ENCODE measurements around the gene NAP1L5. TPM values are rescaled to one million over a fixed set of nuclear protein-coding genes. Genes with fewer than 3 reads are reported as not detected.

Gene NAP1L5
- total and polyA plus RNA-seq, 2 experiments from 2014 or later: 2.0 to 2.4 TPM

- no peak for TF ChIP-seq REST (IDR thresholded peaks at IDR 0.05; ENCODE audit: unreplicated experiment)
- no peak for TF ChIP-seq POLR2AphosphoS5 (IDR thresholded peaks at IDR 0.05; ENCODE audit: low read depth)
- no peak for TF ChIP-seq EZH2 (IDR thresholded peaks at IDR 0.05; ENCODE audit: low read depth, unreplicated experiment)
Measured at GRCh38 chr4:88690355-88690754, 7.3 kb downstream of the NAP1L5 start (continued).

GRCh38 chr4:88681209-88681608 is 16.4 kb downstream of the NAP1L5 start:
- TF ChIP-seq CREB1 (CRISPR knock-in tag; IDR thresholded peaks at IDR 0.05; ENCODE audit: low read depth) (no peak), STAT1 (IDR thresholded peaks at IDR 0.05; ENCODE audit: unreplicated experiment) (no peak), EZH2 (IDR thresholded peaks at IDR 0.05; ENCODE audit: low read depth, unreplicated experiment) (no peak), ETS1 (IDR thresholded peaks at IDR 0.05) (no peak), ZNF462 (CRISPR knock-in tag; IDR thresholded peaks at IDR 0.05) (no peak), POLR2AphosphoS5 (IDR thresholded peaks at IDR 0.05; ENCODE audit: low read depth) (no peak), ZNF331 (CRISPR knock-in tag; IDR thresholded peaks at IDR 0.05; ENCODE audit: low read depth) (no peak), REST (IDR thresholded peaks at IDR 0.05; ENCODE audit: unreplicated experiment) (no peak), NANOG (IDR thresholded peaks at IDR 0.05; ENCODE audit: borderline replicate concordance) (no peak)
- Mint-ChIP-seq H3K27ac (no peak overlapping the region), H3K36me3 (ENCODE audit: low read depth) (no peaks in the 10 kb centered on the region), H3K4me1 (no peaks in the 10 kb centered on the region), H3K27me3 (ENCODE audit: insufficient read depth, low read depth, poor library complexity) (peaks cover 5% of the 10 kb centered on the region), H3K9me3 (no peaks in the 10 kb centered on the region), H3K4me3 (no peak overlapping the region)
- Histone ChIP-seq H4K20me1 (replicated peaks; ENCODE audit: insufficient read depth) (no peaks in the 10 kb centered on the region), H3K27me3 (ENCODE audit: insufficient read depth) (no peaks in the 10 kb centered on the region), H3K4me3 (no peak overlapping the region), H3K79me2 (replicated peaks; ENCODE audit: insufficient read depth) (no peaks in the 10 kb centered on the region), H3K36me3 (ENCODE audit: insufficient read depth) (no peaks in the 10 kb centered on the region), H3F3A (replicated peaks; ENCODE audit: low read depth) (no peaks in the 10 kb centered on the region), H3K4me1 (ENCODE audit: insufficient read depth) (no peaks in the 10 kb centered on the region), H2AFZ (no peak overlapping the region), H3K27ac (ENCODE audit: low read depth) (no peak overlapping the region), H3K9me2 (ENCODE audit: insufficient read depth) (no peaks in the 10 kb centered on the region), H3K4me2 (no peak overlapping the region)
- ATAC-seq (no peak), DNase-seq (ENCODE audit: low spot score) (no peak)

All from GM23338 (cell line).